Mucosa of rectum (tissue), 2 donors: ENCODE measurements around the gene ASTN2.

Experiments used
- H3K27ac ChIP-seq, 2 donors: one replicate each; pipeline ENCODE4 v1.7.0; 2013; ENCODE audit warnings: inconsistent platforms in 2 of 2, low read depth in 2 of 2, low read length in 2 of 2
- H3K27me3 ChIP-seq, 2 donors: one replicate each; pipeline ENCODE4 v1.7.0; 2013; ENCODE audit warnings: low read length in 2 of 2; ENCODE audit not compliant: control insufficient read depth in 2 of 2, insufficient read depth in 2 of 2
- H3K36me3 ChIP-seq, 2 donors: one replicate each; pipeline ENCODE4 v1.7.0; 2013; ENCODE audit warnings: low read length in 2 of 2; ENCODE audit not compliant: control insufficient read depth in 2 of 2, insufficient read depth in 2 of 2
- H3K4me1 ChIP-seq, 2 donors: one replicate each; pipeline ENCODE4 v1.7.0; 2013; ENCODE audit warnings: low read length in 2 of 2, mild to moderate bottlenecking in 1 of 2; ENCODE audit not compliant: control insufficient read depth in 2 of 2, insufficient read depth in 2 of 2
- H3K4me3 ChIP-seq, 2 donors: one replicate each; pipeline ENCODE4 v1.7.0; 2013; ENCODE audit warnings: low read length in 2 of 2
- H3K9ac ChIP-seq, 2 donors: one replicate each; pipeline ENCODE4 v1.7.0; 2013; ENCODE audit warnings: low read length in 2 of 2, low read depth in 1 of 2, mild to moderate bottlenecking in 1 of 2
- H3K9me3 ChIP-seq, 2 donors: one replicate each; pipeline ENCODE4 v1.7.0; 2013; ENCODE audit warnings: low read length in 2 of 2; ENCODE audit not compliant: control insufficient read depth in 2 of 2
- donor health status: healthy.
- donor health status: Normal muscosa, but diverticular disease.

The ASTN2 gene

GRCh38 chr9:117315236-117315635 is 99.6 kb downstream of the ASTN2 start:
- Histone ChIP-seq H3K4me1 (no peaks in the 10 kb centered on the region), H3K27ac (no peak overlapping the region), H3K9ac (no peak overlapping the region), H3K4me3 (no peak overlapping the region), H3K9me3 (no peaks in the 10 kb centered on the region), H3K36me3 (no peaks in the 10 kb centered on the region), H3K27me3 (no peaks in the 10 kb centered on the region)

GRCh38 chr9:117313989-117314388 is 100.9 kb downstream of the ASTN2 start:
- H3K36me3 ChIP-seq, result no peaks in the 10 kb centered on the region
- no peak overlapping the region for H3K4me3 ChIP-seq

GRCh38 chr9:117307701-117308100 is 107.2 kb downstream of the ASTN2 start:
- Histone ChIP-seq H3K9me3 (no peaks in the 10 kb centered on the region), H3K27ac (no peak overlapping the region), H3K4me3 (no peak overlapping the region), H3K9ac (no peak overlapping the region), H3K27me3 (no peaks in the 10 kb centered on the region), H3K4me1 (no peaks in the 10 kb centered on the region), H3K36me3 (no peaks in the 10 kb centered on the region)

More at GRCh38 chr9:117313989-117314388, 100.9 kb downstream of the ASTN2 start:
- H3K27ac ChIP-seq, result no peak overlapping the region
- H3K4me1 ChIP-seq, result no peaks in the 10 kb centered on the region
- H3K9me3 ChIP-seq, result no peaks in the 10 kb centered on the region
- no peak overlapping the region for H3K9ac ChIP-seq
- H3K27me3 ChIP-seq, result no peaks in the 10 kb centered on the region

- Histone ChIP-seq H3K9ac (no peak overlapping the region), H3K4me1 (no peaks in the 10 kb centered on the region), H3K27ac (no peak overlapping the region), H3K9me3 (no peaks in the 10 kb centered on the region), H3K36me3 (no peaks in the 10 kb centered on the region), H3K4me3 (no peak overlapping the region), H3K27me3 (no peaks in the 10 kb centered on the region)
Measured at GRCh38 chr9:117306032-117306431, 108.8 kb downstream of the ASTN2 start.

GRCh38 chr9:117305454-117305853 is 109.4 kb downstream of the ASTN2 start:
- Histone ChIP-seq H3K36me3 (no peaks in the 10 kb centered on the region), H3K4me3 (no peak overlapping the region), H3K9ac (no peak overlapping the region), H3K27me3 (no peaks in the 10 kb centered on the region), H3K9me3 (no peaks in the 10 kb centered on the region), H3K27ac (no peak overlapping the region), H3K4me1 (no peaks in the 10 kb centered on the region)

- no peak overlapping the region for H3K4me3 ChIP-seq
- no peaks in the 10 kb centered on the region for H3K27me3 ChIP-seq
- H3K36me3 ChIP-seq, result no peaks in the 10 kb centered on the region
- no peak overlapping the region for H3K27ac ChIP-seq
- no peaks in the 10 kb centered on the region for H3K9me3 ChIP-seq
- no peak overlapping the region for H3K9ac ChIP-seq
- H3K4me1 ChIP-seq, result no peaks in the 10 kb centered on the region
Measured at GRCh38 chr9:117304549-117304948, 110.3 kb downstream of the ASTN2 start.

- Histone ChIP-seq H3K27ac (no peak overlapping the region), H3K9ac (no peak overlapping the region), H3K4me3 (no peak overlapping the region), H3K9me3 (no peaks in the 10 kb centered on the region), H3K4me1 (no peaks in the 10 kb centered on the region), H3K27me3 (no peaks in the 10 kb centered on the region), H3K36me3 (no peaks in the 10 kb centered on the region)
Measured at GRCh38 chr9:117303643-117304230, 111.1 kb downstream of the ASTN2 start.

- Histone ChIP-seq H3K9ac (no peak overlapping the region), H3K36me3 (no peaks in the 10 kb centered on the region), H3K9me3 (no peaks in the 10 kb centered on the region), H3K4me1 (no peaks in the 10 kb centered on the region), H3K4me3 (no peak overlapping the region), H3K27me3 (no peaks in the 10 kb centered on the region), H3K27ac (no peak overlapping the region)
Measured at GRCh38 chr9:117302487-117302886, 112.4 kb downstream of the ASTN2 start.

DNA sequence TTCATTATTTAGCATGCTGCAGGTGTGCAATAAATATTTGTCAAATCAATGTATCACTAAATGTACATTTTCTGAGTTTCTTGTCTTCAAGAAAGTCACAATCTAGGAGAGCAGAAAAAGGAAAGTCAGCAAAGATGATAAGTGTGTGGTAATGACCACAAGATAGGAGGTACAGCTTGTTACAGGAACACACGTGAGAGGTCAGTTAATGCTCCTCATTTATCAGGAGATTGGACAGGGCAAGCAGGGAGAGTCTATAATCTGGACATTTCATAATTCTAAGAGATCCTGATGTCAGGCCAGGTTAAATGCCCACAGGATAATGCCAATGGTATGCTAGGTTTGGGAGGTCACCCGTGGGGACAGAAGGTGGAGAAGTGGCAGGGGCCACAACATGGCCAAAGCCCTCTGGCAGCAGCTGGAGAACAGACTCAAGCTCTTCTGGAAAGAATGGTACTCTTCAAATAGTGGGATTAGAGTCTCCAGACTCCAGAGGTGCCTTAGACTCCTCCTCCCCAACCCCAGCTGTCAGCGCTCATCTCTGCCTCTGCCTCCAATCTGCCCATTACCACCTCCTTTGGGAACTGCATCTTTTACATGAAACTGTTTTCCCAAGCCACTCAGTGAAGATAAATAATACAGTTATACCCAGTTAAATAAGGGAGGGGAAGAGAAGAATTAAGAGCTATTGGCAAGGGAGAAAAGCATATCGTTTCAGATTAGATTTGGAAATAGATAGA is 114.3 kb downstream of the ASTN2 start:
- H3K27me3 ChIP-seq, result no peaks in the 10 kb centered on the region
- no peaks in the 10 kb centered on the region for H3K36me3 ChIP-seq
- no peaks in the 10 kb centered on the region for H3K4me1 ChIP-seq
- no peak overlapping the region for H3K27ac ChIP-seq
- no peak overlapping the region for H3K9ac ChIP-seq
- H3K4me3 ChIP-seq, result no peak overlapping the region
- H3K9me3 ChIP-seq, result no peaks in the 10 kb centered on the region

- Histone ChIP-seq H3K27me3 (no peaks in the 10 kb centered on the region), H3K9me3 (no peaks in the 10 kb centered on the region), H3K27ac (no peak overlapping the region), H3K9ac (no peak overlapping the region), H3K4me1 (no peaks in the 10 kb centered on the region), H3K36me3 (no peaks in the 10 kb centered on the region), H3K4me3 (no peak overlapping the region)
Measured at GRCh38 chr9:117296453-117296852, 118.4 kb downstream of the ASTN2 start.
